Measurements from ENCODE around the gene LRRC10B. TPM values are rescaled to one million over a fixed set of nuclear protein-coding genes. Genes with fewer than 3 reads are reported as not detected.
A peak's percentile ranks its signal among the peaks of the same experiment; 100 is the strongest.

The LRRC10B gene
- total and polyA plus RNA-seq, 5 experiments from 2014 or later: not detected

GRCh38 chr11:61529537-61530225 is 21.1 kb downstream of the LRRC10B start:
- POLR2A ChIA-PET: no interaction called here
- H3K36me3 Mint-ChIP-seq: no peaks in the 10 kb centered on the region
- H3K4me1 Mint-ChIP-seq: peaks cover 0 to 3% (median 0%) of the 10 kb centered on the region in 4 donors
- ATAC-seq (no peak), DNase-seq (no peak)
- no peak overlapping the region for H3K27ac Mint-ChIP-seq
- H3K4me3 Mint-ChIP-seq: no peak overlapping the region
- H3K27me3 Mint-ChIP-seq: peaks cover 3 to 40% (median 30%) of the 10 kb centered on the region in 5 donors
- no peaks in the 10 kb centered on the region for H3K9me3 Mint-ChIP-seq

- DNase-seq: no peak
- H3K27me3 Mint-ChIP-seq: peaks cover 8 to 41% (median 26%) of the 10 kb centered on the region in 5 donors
- H3K36me3 Mint-ChIP-seq: no peaks in the 10 kb centered on the region
- no peak overlapping the region for H3K4me3 Mint-ChIP-seq
- no peak for ATAC-seq
- peak overlapping the region in 1 of 10 donors; percentile 21 for H3K27ac Mint-ChIP-seq
- POLR2A ChIA-PET: no interaction called here
- H3K4me1 Mint-ChIP-seq: peaks cover 0 to 5% (median 0%) of the 10 kb centered on the region in 4 donors
- no peaks in the 10 kb centered on the region for H3K9me3 Mint-ChIP-seq
Measured at GRCh38 chr11:61531044-61531443, 22.5 kb downstream of the LRRC10B start.

GRCh38 chr11:61532134-61533038 is 23.8 kb downstream of the LRRC10B start:
- POLR2A ChIA-PET: no interaction called here
- peak in 7 of 10 donors; percentile 11 to 44 (median 32) for DNase-seq
- H3K9me3 Mint-ChIP-seq: no peaks in the 10 kb centered on the region
- H3K27me3 Mint-ChIP-seq: peaks cover 9 to 34% (median 26%) of the 10 kb centered on the region in 5 donors
- peaks cover 0 to 5% (median 0%) of the 10 kb centered on the region in 4 donors for H3K4me1 Mint-ChIP-seq
- peak; percentile 52 to 57 for ATAC-seq
- no peaks in the 10 kb centered on the region for H3K36me3 Mint-ChIP-seq
- no peak overlapping the region for H3K27ac Mint-ChIP-seq
- H3K4me3 Mint-ChIP-seq: no peak overlapping the region

- ATAC-seq (no peak), DNase-seq (no peak)
- H3K27ac Mint-ChIP-seq: no peak overlapping the region
- H3K9me3 Mint-ChIP-seq: no peaks in the 10 kb centered on the region
- no peaks in the 10 kb centered on the region for H3K36me3 Mint-ChIP-seq
- peaks cover 6 to 33% (median 20%) of the 10 kb centered on the region in 5 donors for H3K27me3 Mint-ChIP-seq
- POLR2A ChIA-PET: no interaction called here
- H3K4me1 Mint-ChIP-seq: peaks cover 0 to 5% (median 0%) of the 10 kb centered on the region in 4 donors
- no peak overlapping the region for H3K4me3 Mint-ChIP-seq
Measured at GRCh38 chr11:61533039-61533375, 24.5 kb downstream of the LRRC10B start.

GRCh38 chr11:61533401-61533800 is 24.9 kb downstream of the LRRC10B start:
- H3K9me3 Mint-ChIP-seq: no peaks in the 10 kb centered on the region
- H3K4me1 Mint-ChIP-seq: peaks cover 0 to 5% (median 0%) of the 10 kb centered on the region in 4 donors
- no peak for DNase-seq
- POLR2A ChIA-PET: no interaction called here
- peaks cover 6 to 37% (median 20%) of the 10 kb centered on the region in 5 donors for H3K27me3 Mint-ChIP-seq
- no peaks in the 10 kb centered on the region for H3K36me3 Mint-ChIP-seq
- no peak overlapping the region for H3K27ac Mint-ChIP-seq
- H3K4me3 Mint-ChIP-seq: no peak overlapping the region
- no peak for ATAC-seq

GRCh38 chr11:61534025-61534932 is 25.7 kb downstream of the LRRC10B start:
- peak overlapping the region in 1 of 10 donors; percentile 78 for H3K27ac Mint-ChIP-seq
- H3K36me3 Mint-ChIP-seq: no peaks in the 10 kb centered on the region
- peaks cover 0 to 7% (median 0%) of the 10 kb centered on the region in 4 donors for H3K4me1 Mint-ChIP-seq
- no peaks in the 10 kb centered on the region for H3K9me3 Mint-ChIP-seq
- no peak overlapping the region for H3K4me3 Mint-ChIP-seq
- DNase-seq (no peak), ATAC-seq (no peak)
- peaks cover 6 to 46% (median 25%) of the 10 kb centered on the region in 5 donors for H3K27me3 Mint-ChIP-seq
- POLR2A ChIA-PET: no interaction called here

- no peak overlapping the region for H3K4me3 Mint-ChIP-seq
- H3K27me3 Mint-ChIP-seq: peaks cover 6 to 55% (median 26%) of the 10 kb centered on the region in 5 donors
- H3K36me3 Mint-ChIP-seq: no peaks in the 10 kb centered on the region
- no peaks in the 10 kb centered on the region for H3K9me3 Mint-ChIP-seq
- peaks cover 0 to 7% (median 0%) of the 10 kb centered on the region in 4 donors for H3K4me1 Mint-ChIP-seq
- H3K27ac Mint-ChIP-seq: peak overlapping the region in 2 of 10 donors; percentile 36 to 57
- no peak for DNase-seq
- ATAC-seq: no peak
- POLR2A ChIA-PET: no interaction called here
Measured at GRCh38 chr11:61534933-61535839, 26.6 kb downstream of the LRRC10B start.

- no peaks in the 10 kb centered on the region for H3K9me3 Mint-ChIP-seq
- POLR2A ChIA-PET: no interaction called here
- peaks cover 6 to 56% (median 23%) of the 10 kb centered on the region in 5 donors for H3K27me3 Mint-ChIP-seq
- H3K36me3 Mint-ChIP-seq: no peaks in the 10 kb centered on the region
- no peak for DNase-seq
- H3K27ac Mint-ChIP-seq: no peak overlapping the region
- peaks cover 0 to 7% (median 0%) of the 10 kb centered on the region in 4 donors for H3K4me1 Mint-ChIP-seq
- ATAC-seq: no peak
- H3K4me3 Mint-ChIP-seq: no peak overlapping the region
Measured at GRCh38 chr11:61535998-61536675, 27.6 kb downstream of the LRRC10B start.

GRCh38 chr11:61536676-61537270 is 28.2 kb downstream of the LRRC10B start:
- POLR2A ChIA-PET: no interaction called here
- ATAC-seq: no peak
- peaks cover 8 to 62% (median 28%) of the 10 kb centered on the region in 5 donors for H3K27me3 Mint-ChIP-seq
- no peaks in the 10 kb centered on the region for H3K9me3 Mint-ChIP-seq
- no peak overlapping the region for H3K4me3 Mint-ChIP-seq
- H3K27ac Mint-ChIP-seq: no peak overlapping the region
- DNase-seq: no peak
- H3K4me1 Mint-ChIP-seq: peaks cover 0 to 7% (median 0%) of the 10 kb centered on the region in 4 donors
- no peaks in the 10 kb centered on the region for H3K36me3 Mint-ChIP-seq

- POLR2A ChIA-PET: no interaction called here
- H3K27me3 Mint-ChIP-seq: peaks cover 8 to 66% (median 30%) of the 10 kb centered on the region in 5 donors
- ATAC-seq (no peak), DNase-seq (no peak)
- H3K4me3 Mint-ChIP-seq: no peak overlapping the region
- H3K4me1 Mint-ChIP-seq: peaks cover 0 to 7% (median 0%) of the 10 kb centered on the region in 4 donors
- no peaks in the 10 kb centered on the region for H3K36me3 Mint-ChIP-seq
- no peaks in the 10 kb centered on the region for H3K9me3 Mint-ChIP-seq
- H3K27ac Mint-ChIP-seq: no peak overlapping the region
Measured at GRCh38 chr11:61537326-61537725, 28.8 kb downstream of the LRRC10B start.

- POLR2A ChIA-PET: no interaction called here
- no peaks in the 10 kb centered on the region for H3K36me3 Mint-ChIP-seq
- H3K27ac Mint-ChIP-seq: peak overlapping the region in 1 of 10 donors; percentile 12
- no peak overlapping the region for H3K4me3 Mint-ChIP-seq
- H3K4me1 Mint-ChIP-seq: peaks cover 0 to 7% (median 0%) of the 10 kb centered on the region in 4 donors
- peaks cover 8 to 62% (median 32%) of the 10 kb centered on the region in 5 donors for H3K27me3 Mint-ChIP-seq
- DNase-seq (no peak), ATAC-seq (no peak)
- no peaks in the 10 kb centered on the region for H3K9me3 Mint-ChIP-seq
Measured at GRCh38 chr11:61538636-61538961, 30.1 kb downstream of the LRRC10B start.

Measured in naive thymus-derived CD8-positive, alpha-beta T cell (primary cell).